Activated CD4-positive, CD25-positive, alpha-beta regulatory T cell (primary cell): ENCODE measurements around the gene IDH3G.
"Not testable (repeated sequence)": the region's sequence is repeated elsewhere in the genome, so short reads cannot be mapped to it uniquely, and the experiment has no call there.

ENCODE experiments used
- DNase-seq, 4 experiments: peaks; one replicate each; lab custom pipeline; 2025; lab: John Stamatoyannopoulos, UW

The IDH3G gene

GRCh38 chrX:153761863-153762262, 32.3 kb downstream of the IDH3G start:
- DNase-seq, result no peak

GRCh38 chrX:153755136-153755535, 39.0 kb downstream of the IDH3G start:
- no peak for DNase-seq

GRCh38 chrX:153750127-153750774, 43.9 kb downstream of the IDH3G start:
- DNase-seq, result no peak

- not testable (repeated sequence) for DNase-seq
These were observed 45.2 kb downstream of the IDH3G start for GRCh38 chrX:153749017-153749416.

GRCh38 chrX:153746991-153747390, 47.2 kb downstream of the IDH3G start:
- DNase-seq, result not testable (repeated sequence)

GRCh38 chrX:153746359-153746758, 47.8 kb downstream of the IDH3G start:
- no peak for DNase-seq

GRCh38 chrX:153745067-153745433, 49.1 kb downstream of the IDH3G start:
- DNase-seq, result not testable (repeated sequence)

- no peak for DNase-seq
These were observed 49.7 kb downstream of the IDH3G start for GRCh38 chrX:153744210-153745066.

GRCh38 chrX:153743468-153744209, 50.5 kb downstream of the IDH3G start:
- not testable (repeated sequence) for DNase-seq

GRCh38 chrX:153742796-153743467, 51.2 kb downstream of the IDH3G start:
- not testable (repeated sequence) for DNase-seq

- DNase-seq, result not testable (repeated sequence)
These were observed 52.1 kb downstream of the IDH3G start for GRCh38 chrX:153742111-153742510.

GRCh38 chrX:153741446-153741845, 52.7 kb downstream of the IDH3G start:
- no peak for DNase-seq

GRCh38 chrX:153740631-153741222, 53.4 kb downstream of the IDH3G start:
- DNase-seq, result no peak

GRCh38 chrX:153739754-153740486, 54.3 kb downstream of the IDH3G start:
- no peak for DNase-seq

- no peak for DNase-seq
These were observed 56.0 kb downstream of the IDH3G start for GRCh38 chrX:153738056-153738605.

- DNase-seq, result no peak
These were observed 57.2 kb downstream of the IDH3G start for GRCh38 chrX:153736871-153737441.

GRCh38 chrX:153736071-153736820, 57.9 kb downstream of the IDH3G start:
- DNase-seq, result no peak
